ENCODE results near the gene GRPEL2.

The GRPEL2 gene

DNA sequence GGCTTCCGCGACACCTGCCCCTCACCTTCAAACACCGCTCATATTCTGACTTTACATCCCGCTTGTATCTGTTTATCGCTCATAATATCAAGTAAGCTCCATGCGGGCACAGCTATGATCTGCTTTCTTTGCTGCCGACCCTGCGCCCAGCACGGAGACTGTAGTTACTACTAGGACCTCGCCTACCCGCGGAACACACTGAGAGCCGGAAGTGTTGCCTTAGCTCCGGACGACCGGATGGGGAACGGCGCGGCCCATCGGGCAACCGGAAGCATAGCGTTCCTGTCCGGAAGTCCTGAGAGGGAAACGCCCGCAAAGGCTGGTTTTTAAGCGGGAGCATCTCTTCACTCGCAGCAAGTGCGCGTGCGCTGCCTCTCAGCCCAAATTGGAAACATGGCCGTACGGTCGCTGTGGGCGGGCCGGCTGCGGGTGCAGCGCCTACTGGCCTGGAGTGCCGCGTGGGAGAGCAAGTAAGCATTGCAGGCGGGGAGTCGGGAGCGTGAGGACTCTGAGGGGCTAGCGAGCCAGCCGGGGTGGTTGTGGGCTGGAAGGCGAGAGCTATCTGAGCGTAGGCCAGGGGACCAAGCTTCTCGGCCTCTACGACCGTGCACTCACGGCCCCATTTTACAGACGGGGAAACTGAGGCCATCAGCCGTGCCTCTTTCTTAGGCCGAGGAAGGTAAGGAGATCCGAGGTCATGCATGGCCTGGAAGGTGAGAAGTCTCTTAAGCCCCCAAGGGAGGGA is at the start of gene GRPEL2:
Gene GRPEL2, plus strand, starts transcription at position 353 of the 745 bp plus-strand sequence. Its CDS starts 41 bp downstream, at position 394.
- peak within 1 kb of the TSS; percentile 99 for H3K4me3 ChIP-seq (ENCODE audit: low read length)
- TF ChIP-seq CTCF (conservative IDR thresholded peaks at IDR 0.05; ENCODE audit: low read depth, low read length): no peak
- peak; percentile 87 for DNase-seq (ENCODE audit: low read depth)

GRCh38 chr5:149297340-149298025 is 47.8 kb upstream of the GRPEL2 start:
- DNase-seq (ENCODE audit: low read depth): no peak
- TF ChIP-seq CTCF (conservative IDR thresholded peaks at IDR 0.05; ENCODE audit: low read depth, low read length): no peak
- no peak overlapping the region for H3K4me3 ChIP-seq (ENCODE audit: low read length)

DNA sequence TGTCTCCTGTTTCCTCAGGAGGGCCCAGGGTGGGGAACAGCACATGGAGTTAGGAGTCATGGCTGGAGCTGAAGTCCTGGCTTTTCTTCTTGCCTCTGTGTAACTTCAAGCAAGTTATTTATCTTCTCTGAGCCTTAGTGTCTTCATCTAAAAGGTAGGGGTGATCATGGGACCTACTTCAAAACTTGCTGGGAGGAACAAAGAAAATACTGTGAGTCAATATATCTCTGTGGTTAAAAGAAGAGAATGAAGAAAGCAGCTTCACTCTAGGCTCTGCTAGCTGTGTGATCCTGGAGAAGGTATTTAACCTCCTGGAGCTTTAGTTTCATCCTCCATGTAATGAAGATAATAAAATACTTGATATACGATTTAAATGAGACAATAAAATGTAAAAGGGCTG is 47.1 kb upstream of the GRPEL2 start:
- no peak overlapping the region for H3K4me3 ChIP-seq (ENCODE audit: low read length)
- DNase-seq (ENCODE audit: low read depth): no peak
- TF ChIP-seq CTCF (conservative IDR thresholded peaks at IDR 0.05; ENCODE audit: low read depth, low read length): no peak

DNA sequence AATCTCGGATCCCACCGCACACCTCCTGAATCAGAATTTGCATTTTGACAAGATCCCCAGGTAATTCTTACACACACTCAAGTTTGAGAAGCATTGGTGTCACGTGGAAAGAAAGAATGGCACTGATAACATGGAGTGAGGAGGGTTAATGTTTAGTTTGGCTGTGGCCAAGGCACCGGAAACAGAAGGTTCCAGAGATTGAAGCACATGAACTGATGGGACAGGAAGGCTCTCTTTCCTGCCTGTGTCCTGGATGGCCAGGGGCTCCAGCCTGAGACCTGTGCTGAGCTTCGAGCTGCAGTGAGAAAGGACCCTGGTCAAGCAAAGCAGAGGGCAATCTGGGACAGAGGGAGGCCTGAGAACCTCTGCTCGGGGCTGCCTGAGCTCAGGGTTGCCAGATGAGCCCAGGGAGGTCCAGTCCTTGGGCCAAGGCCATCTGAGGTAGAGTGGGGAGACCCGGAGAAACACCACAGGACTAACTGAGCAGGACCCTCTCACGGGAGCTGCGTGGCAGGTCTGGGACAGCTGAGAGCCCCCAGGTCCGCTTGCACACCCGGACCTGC is 46.4 kb upstream of the GRPEL2 start:
- no peak for TF ChIP-seq CTCF (conservative IDR thresholded peaks at IDR 0.05; ENCODE audit: low read depth, low read length)
- no peak overlapping the region for H3K4me3 ChIP-seq (ENCODE audit: low read length)
- no peak for DNase-seq (ENCODE audit: low read depth)

DNA sequence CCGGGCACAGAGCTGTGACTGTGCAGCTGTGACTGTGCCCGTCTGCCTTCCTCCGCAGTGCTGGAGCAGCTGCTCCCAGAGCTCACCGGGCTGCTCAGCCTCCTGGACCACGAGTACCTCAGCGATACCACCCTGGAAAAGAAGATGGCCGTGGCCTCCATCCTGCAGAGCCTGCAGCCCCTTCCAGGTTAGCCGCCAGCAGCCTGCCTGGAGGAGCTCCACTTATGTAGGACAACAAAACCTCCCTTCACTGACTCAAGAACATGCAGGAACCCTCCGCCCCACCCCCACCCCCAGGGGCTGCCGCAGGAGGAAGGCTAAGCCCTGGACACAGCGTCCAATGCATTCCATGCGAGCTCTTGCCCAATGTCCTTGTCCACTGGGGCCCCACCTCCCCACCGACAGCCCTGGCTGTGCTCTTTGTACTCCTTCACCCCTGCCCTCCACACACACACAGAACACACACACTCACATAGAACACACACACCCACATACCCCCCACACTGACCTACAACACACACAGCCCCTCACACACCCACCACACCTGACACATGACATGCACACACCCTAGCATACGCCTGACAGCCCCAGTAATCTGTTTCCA is 45.7 kb upstream of the GRPEL2 start:
- no peak overlapping the region for H3K4me3 ChIP-seq (ENCODE audit: low read length)
- no peak for DNase-seq (ENCODE audit: low read depth)
- TF ChIP-seq CTCF (conservative IDR thresholded peaks at IDR 0.05; ENCODE audit: low read depth, low read length): no peak

DNA sequence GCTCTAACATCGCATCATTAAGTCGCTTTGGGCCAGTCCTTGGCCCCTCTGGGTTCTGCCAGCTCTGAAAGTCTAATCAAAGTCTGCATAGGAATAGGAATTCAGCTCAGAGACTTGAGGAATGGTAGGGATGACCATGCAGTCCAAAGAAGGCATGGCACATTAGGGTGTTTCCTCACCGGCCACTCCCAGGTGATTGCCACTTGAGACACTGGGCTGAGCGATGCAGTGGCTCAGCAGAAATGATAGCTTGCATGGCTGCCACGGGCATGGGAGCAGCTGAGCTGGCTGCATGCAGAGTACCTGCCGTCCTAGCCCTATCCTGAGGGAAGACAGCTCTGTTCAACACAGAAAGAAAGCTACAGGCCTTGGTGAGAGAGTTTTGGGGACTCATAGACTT is 44.9 kb upstream of the GRPEL2 start:
- no peak for DNase-seq (ENCODE audit: low read depth)
- H3K4me3 ChIP-seq (ENCODE audit: low read length): no peak overlapping the region
- no peak for TF ChIP-seq CTCF (conservative IDR thresholded peaks at IDR 0.05; ENCODE audit: low read depth, low read length)
